B cell (primary cell): ENCODE results near the gene RTF2. TPM values are rescaled to one million over a fixed set of nuclear protein-coding genes. Genes with fewer than 3 reads are reported as not detected.
"Not testable (repeated sequence)": the region's sequence is repeated elsewhere in the genome, so short reads cannot be mapped to it uniquely, and the experiment has no call there.

ENCODE experiments used
- ATAC-seq: fragments of 200-7000 bp; cut with Tn5 transposase; one replicate; pipeline ENCODE4 v1.10.0; 2021; ENCODE audit warnings: low read depth, mild to moderate bottlenecking, moderate number of reproducible peaks, moderate library complexity
- CTCF ChIA-PET: fragments of 350-600 bp; sonication (Branson Sonifier 250); formaldehyde crosslinking; loops from one replicate; lab custom pipeline; 2021; ENCODE audit warnings: antibody characterized with exemption, inconsistent platforms; lab: Charles Lee
- POLR2A ChIA-PET: fragments of 350-600 bp; sonication (Branson Sonifier 250); formaldehyde crosslinking; loops from one replicate; lab custom pipeline; 2021; ENCODE audit warnings: antibody characterized with exemption; lab: Charles Lee
- DNase-seq: peaks from one replicate; pipeline ENCODE4 v3.0.0; 2013
- H2AFZ ChIP-seq: 2 replicates; pipeline ENCODE4 v1.6.1; 2012; ENCODE audit warnings: mild to moderate bottlenecking, low read depth, low read length; ENCODE audit not compliant: insufficient read depth, poor library complexity, severe bottlenecking
- H3K27ac ChIP-seq, 2 donors: 1 replicate in 1 of 2; 2 replicates in 1 of 2; pipeline ENCODE4 v1.5.1; 2012 to 2013; ENCODE audit warnings: low read length in 2 of 2, mild to moderate bottlenecking in 2 of 2, moderate library complexity in 1 of 2
- H3K27me3 ChIP-seq, 4 experiments: fragments of 200-600 bp in 1 of 4; sonication (generic) in 1 of 4; replicated peaks in 1 of 4; 1 replicate in 2 of 4; 2 replicates in 2 of 4; pipeline versions ENCODE4 v1.6.1 to v1.7.0; 2013 to 2016; ENCODE audit warnings: low read length in 3 of 4, mild to moderate bottlenecking in 2 of 4, mixed read lengths in 1 of 4, moderate library complexity in 1 of 4; ENCODE audit not compliant: insufficient read depth in 4 of 4, control insufficient read depth in 3 of 4; ENCODE audit errors: control extremely low read depth in 1 of 4
- H3K36me3 ChIP-seq, 2 experiments: replicated peaks in 1 of 2; 1 replicate in 1 of 2; 2 replicates in 1 of 2; pipeline versions ENCODE4 v1.6.1 to v1.7.1; 2013; ENCODE audit warnings: low read length in 1 of 2; ENCODE audit not compliant: insufficient read depth in 2 of 2, control insufficient read depth in 1 of 2; ENCODE audit errors: control extremely low read depth in 1 of 2, extremely low read depth in 1 of 2
- H3K4me1 ChIP-seq, 2 donors: fragments of 200-600 bp in 1 of 2; sonication (generic) in 1 of 2; 1 replicate in 1 of 2; 2 replicates in 1 of 2; pipeline versions ENCODE4 v1.5.1 to v1.6.1; 2013 to 2017; ENCODE audit warnings: low read length in 2 of 2; ENCODE audit not compliant: control insufficient read depth in 2 of 2, insufficient read depth in 2 of 2
- H3K4me2 ChIP-seq: replicated peaks from 2 replicates; pipeline ENCODE3; 2012; ENCODE audit warnings: mild to moderate bottlenecking, low read depth, low read length; ENCODE audit not compliant: poor library complexity, severe bottlenecking
- H3K4me3 ChIP-seq, 5 experiments: fragments of 200-600 bp in 1 of 5; sonication (generic) in 1 of 5; 1 replicate in 3 of 5; 2 replicates in 2 of 5; pipeline versions ENCODE4 v1.5.1 to v1.7.0; 2011 to 2016; ENCODE audit warnings: low read length in 4 of 5, mild to moderate bottlenecking in 4 of 5, low read depth in 2 of 5, control low read depth in 1 of 5, moderate library complexity in 1 of 5; ENCODE audit not compliant: insufficient read depth in 1 of 5; ENCODE audit errors: control extremely low read depth in 1 of 5, extremely low read depth in 1 of 5
- H3K79me2 ChIP-seq: fragments of 200-600 bp; sonication (generic); one replicate; pipeline ENCODE4 v1.6.0; 2016; ENCODE audit warnings: low read length; ENCODE audit not compliant: control insufficient read depth, insufficient read depth
- H3K9ac ChIP-seq: fragments of 200-600 bp; sonication (generic); 2 replicates; pipeline ENCODE4 v1.6.1; 2017; ENCODE audit warnings: mild to moderate bottlenecking, low read length, moderate library complexity
- H3K9me3 ChIP-seq, 3 donors: one replicate each; pipeline versions ENCODE4 v1.6.1 to v1.7.1; 2013; ENCODE audit warnings: low read length in 2 of 3; ENCODE audit not compliant: control insufficient read depth in 2 of 3, insufficient read depth in 1 of 3; ENCODE audit errors: control extremely low read depth in 1 of 3
- H4K20me1 ChIP-seq: 2 replicates; pipeline ENCODE4 v1.6.0; 2012; ENCODE audit warnings: mild to moderate bottlenecking, low read length; ENCODE audit not compliant: insufficient read depth, control insufficient read depth, poor library complexity, severe bottlenecking
- H3K27ac Mint-ChIP-seq: one replicate; pipeline ENCODE4 v1.8.0; 2021; ENCODE audit warnings: mixed read lengths
- H3K27me3 Mint-ChIP-seq: one replicate; pipeline ENCODE4 v1.8.0; 2021; ENCODE audit warnings: mixed read lengths
- H3K4me1 Mint-ChIP-seq: one replicate; pipeline ENCODE4 v1.8.0; 2021; ENCODE audit warnings: mixed read lengths
- H3K4me3 Mint-ChIP-seq: one replicate; pipeline ENCODE4 v1.8.0; 2021; ENCODE audit warnings: mixed read lengths
- H3K9me3 Mint-ChIP-seq: one replicate; pipeline ENCODE4 v1.8.0; 2022; ENCODE audit warnings: mixed read lengths; ENCODE audit not compliant: insufficient read depth
- CTCF ChIP-seq: fragments of 200-600 bp; IDR thresholded peaks from one replicate; pipeline ENCODE4 v1.8.0; 2022; ENCODE audit warnings: antibody characterized with exemption, mild to moderate bottlenecking
- EZH2 ChIP-seq: IDR thresholded peaks from 2 replicates; pipeline ENCODE4 v1.6.1; 2012; ENCODE audit warnings: borderline replicate concordance, low read depth, mild to moderate bottlenecking, moderate library complexity, low read length; ENCODE audit not compliant: insufficient read depth, poor library complexity, severe bottlenecking
- WGBS: methylation state at CpG from one replicate; pipeline ENCODE4 v1.1.5; 2013; ENCODE audit warnings: missing lambda C conversion rate; ENCODE audit not compliant: insufficient coverage; 5-methylcytosine and 5-hydroxymethylcytosine counted together
- intact Hi-C: fragments of 100-400 bp; cut with micrococcal nuclease; formaldehyde crosslinking; loops from one replicate; pipeline ENCODE4 v1.10.0; 2022
- polyA plus RNA-seq: library from polyadenylated mRNA; depleted of rRNA; stranded (reverse); fragments of >200 nt; gene quantifications from 2 replicates; pipeline ENCODE4 v1.2.3, GENCODE V29; 2012
- total RNA-seq, 2 donors: library from RNA; stranded (reverse); fragments of 120-200 nt in 1 of 2; gene quantifications; 1 replicate in 1 of 2; 2 replicates in 1 of 2; pipeline versions ENCODE4 v1.2.3 to v1.2.4, GENCODE V29; 2013 to 2022

Gene RTF2
- total and polyA plus RNA-seq, 2 donors (not counting 1 experiment from before 2014, with no cell fraction given), result 34.6 to 78.4 TPM

- Mint-ChIP-seq H3K27me3 (no peaks in the 10 kb centered on the region), H3K4me1 (no peaks in the 10 kb centered on the region), H3K4me3 (no peak overlapping the region), H3K9me3 (peaks cover 12% of the 10 kb centered on the region), H3K27ac (no peak overlapping the region)
- no peaks in the 10 kb centered on the region for H3K79me2 ChIP-seq
- DNase-seq (no peak), ATAC-seq (no peak)
- TF ChIP-seq EZH2 (no peak), CTCF (no peak)
- ChIA-PET POLR2A (no interaction called here), CTCF (no interaction called here)
- H3K27ac ChIP-seq, result no peak overlapping the region
- H4K20me1 ChIP-seq, result no peaks in the 10 kb centered on the region
- no peaks in the 10 kb centered on the region for H3K4me1 ChIP-seq
- H3K9ac ChIP-seq, result no peak overlapping the region
- H3K36me3 ChIP-seq, result peaks cover 14 to 50% of the 10 kb centered on the region in 2 experiments
- peaks cover 0 to 64% (median 29%) of the 10 kb centered on the region in 3 donors for H3K9me3 ChIP-seq
- H3K27me3 ChIP-seq, result no peaks in the 10 kb centered on the region
- H3K4me3 ChIP-seq, result no peak overlapping the region
- 100% methylated on average over 8 of the region's 10 CpGs for WGBS
- H2AFZ ChIP-seq, result no peak overlapping the region
- intact Hi-C loops, result loop anchor here (5.0 kb wide), 1 partner anchor 277 kb away; no protein-coding TSS in a partner anchor
- no peak overlapping the region for H3K4me2 ChIP-seq
Observed at GRCh38 chr20:56519551-56519950, 51.1 kb downstream of the RTF2 start.

- intact Hi-C loops, result no loop called here
- peaks cover 12% of the 10 kb centered on the region for H3K9me3 Mint-ChIP-seq
- H3K27me3 ChIP-seq, result no peaks in the 10 kb centered on the region
- no peaks in the 10 kb centered on the region for H4K20me1 ChIP-seq
- no peak overlapping the region for H3K4me3 Mint-ChIP-seq
- no peak overlapping the region for H3K4me3 ChIP-seq
- POLR2A ChIA-PET, result no interaction called here
- no peaks in the 10 kb centered on the region for H3K79me2 ChIP-seq
- H3K27me3 Mint-ChIP-seq, result no peaks in the 10 kb centered on the region
- no peak overlapping the region for H3K27ac Mint-ChIP-seq
- no peak overlapping the region for H3K9ac ChIP-seq
- H3K36me3 ChIP-seq, result peaks cover 14 to 44% of the 10 kb centered on the region in 2 experiments
- no peak overlapping the region for H3K27ac ChIP-seq
- H3K4me1 ChIP-seq, result no peaks in the 10 kb centered on the region
- 99% methylated on average over 6 of the region's 10 CpGs for WGBS
- TF ChIP-seq CTCF, result no peak
- no peak for TF ChIP-seq EZH2
- CTCF ChIA-PET, result no interaction called here
- no peaks in the 10 kb centered on the region for H3K4me1 Mint-ChIP-seq
- ATAC-seq (no peak), DNase-seq (no peak)
- H2AFZ ChIP-seq, result no peak overlapping the region
- peaks cover 0 to 65% (median 29%) of the 10 kb centered on the region in 3 donors for H3K9me3 ChIP-seq
- H3K4me2 ChIP-seq, result no peak overlapping the region
Observed at GRCh38 chr20:56520180-56520579, 51.8 kb downstream of the RTF2 start.

GRCh38 chr20:56520746-56521354 is 52.4 kb downstream of the RTF2 start:
- CTCF ChIA-PET, H3K27ac ChIP-seq, H3K4me2 ChIP-seq, H3K27me3 Mint-ChIP-seq, H3K79me2 ChIP-seq, H3K27ac Mint-ChIP-seq, H3K4me1 Mint-ChIP-seq, H3K4me3 Mint-ChIP-seq, H4K20me1 ChIP-seq, POLR2A ChIA-PET, H3K27me3 ChIP-seq, H3K4me3 ChIP-seq, H3K9ac ChIP-seq, H3K4me1 ChIP-seq, DNase-seq, intact Hi-C loops, ATAC-seq, H2AFZ ChIP-seq: not testable (repeated sequence)
- H3K36me3 ChIP-seq, result peaks cover 12 to 40% of the 10 kb centered on the region in 2 experiments
- peaks cover 12% of the 10 kb centered on the region for H3K9me3 Mint-ChIP-seq
- WGBS, result 94% methylated on average over 8 of the region's 13 CpGs
- peaks cover 1 to 65% (median 29%) of the 10 kb centered on the region in 3 donors for H3K9me3 ChIP-seq
